Keratinocyte (primary cell): ENCODE data around the gene GMPR2. TPM values are rescaled to one million over a fixed set of nuclear protein-coding genes. Genes with fewer than 3 reads are reported as not detected.

Experiments used
- DNase-seq: peaks from one replicate; pipeline ENCODE4 v3.0.0-alpha.2; 2011; ENCODE audit warnings: low read depth, missing footprints, low spot score
- FAIRE-seq: peaks from 2 replicates; lab custom pipeline; 2011; peaks lifted over from hg19 to GRCh38; lab: Jason Lieb, UNC
- H2AFZ ChIP-seq: 2 replicates; pipeline ENCODE4 v1.6.0; 2012; ENCODE audit warnings: low read length, control low read depth, inconsistent platforms; ENCODE audit not compliant: control insufficient read depth
- H3K27ac ChIP-seq: 2 replicates; pipeline ENCODE4 v1.5.1; 2011; ENCODE audit warnings: low read length; ENCODE audit not compliant: control insufficient read depth, insufficient read depth
- H3K27me3 ChIP-seq: 3 replicates; pipeline ENCODE4 v1.6.0; 2011; ENCODE audit warnings: low read length; ENCODE audit not compliant: control insufficient read depth, insufficient read depth; ENCODE audit errors: extremely low read depth
- H3K36me3 ChIP-seq, 2 experiments: 2 replicates in 1 of 2; 3 replicates in 1 of 2; pipeline ENCODE4 v1.5.1; 2011; ENCODE audit warnings: low read length in 2 of 2, mild to moderate bottlenecking in 1 of 2; ENCODE audit not compliant: control insufficient read depth in 2 of 2, insufficient read depth in 2 of 2; ENCODE audit errors: extremely low read depth in 1 of 2
- H3K4me1 ChIP-seq: 3 replicates; pipeline ENCODE4 v1.5.1; 2011; ENCODE audit warnings: low read length; ENCODE audit not compliant: control insufficient read depth, insufficient read depth; ENCODE audit errors: extremely low read depth
- H3K4me2 ChIP-seq: 3 replicates; pipeline ENCODE4 v1.6.0; 2011; ENCODE audit warnings: low read depth, low read length; ENCODE audit not compliant: control insufficient read depth, insufficient read depth; ENCODE audit errors: extremely low read depth
- H3K4me3 ChIP-seq, 3 experiments: fragments of 200-600 bp in 1 of 3; sonication (generic) in 1 of 3; 2 replicates in 2 of 3; 3 replicates in 1 of 3; pipeline ENCODE4 v1.5.1; 2011 to 2016; ENCODE audit warnings: low read length in 3 of 3, mild to moderate bottlenecking in 3 of 3, control low read depth in 2 of 3, inconsistent platforms in 1 of 3, low read depth in 1 of 3, mixed read lengths in 1 of 3, mixed run types in 1 of 3, moderate library complexity in 1 of 3; ENCODE audit not compliant: control insufficient read depth in 2 of 3, insufficient read depth in 2 of 3; ENCODE audit errors: extremely low read depth in 1 of 3
- H3K79me2 ChIP-seq: 2 replicates; pipeline ENCODE4 v1.6.0; 2012; ENCODE audit warnings: low read length; ENCODE audit not compliant: control insufficient read depth, insufficient read depth
- H3K9ac ChIP-seq: 3 replicates; pipeline ENCODE4 v1.6.0; 2011; ENCODE audit warnings: low read length; ENCODE audit not compliant: control insufficient read depth, insufficient read depth; ENCODE audit errors: extremely low read depth
- H3K9me1 ChIP-seq: 3 replicates; pipeline ENCODE4 v1.6.0; 2011; ENCODE audit warnings: low read length; ENCODE audit not compliant: control insufficient read depth, insufficient read depth; ENCODE audit errors: extremely low read depth
- H3K9me3 ChIP-seq: 2 replicates; pipeline ENCODE4 v1.5.1; 2012; ENCODE audit warnings: low read depth, low read length; ENCODE audit not compliant: control insufficient read depth
- H4K20me1 ChIP-seq: 3 replicates; pipeline ENCODE4 v1.6.0; 2011; ENCODE audit warnings: low read length; ENCODE audit not compliant: control insufficient read depth, insufficient read depth; ENCODE audit errors: extremely low read depth
- EZH2 ChIP-seq: IDR thresholded peaks from one replicate; pipeline ENCODE4 v1.6.1; 2012; ENCODE audit warnings: inconsistent platforms, mild to moderate bottlenecking, low read length, moderate library complexity
- dilution Hi-C: fragments of 300-500 bp; cut with MboI; formaldehyde crosslinking; loops from one replicate; pipeline ENCODE4 v1.7.0; 2020; ENCODE audit warnings: low sequenced_read_pairs; ENCODE audit not compliant: extremely low pct_ligation_motif_present
- polyA plus RNA-seq, 5 experiments: library from polyadenylated mRNA; depleted of rRNA in 3 of 5; stranded (reverse) in 3 of 5; stranded (forward) in 1 of 5; unstranded in 1 of 5; fragments of >200 nt; gene quantifications; 1 replicate in 1 of 5; 2 replicates in 3 of 5; 3 replicates in 1 of 5; pipeline versions ENCODE4 v1.2.1 to v1.2.3, GENCODE V29; 2011 to 2012; ENCODE audit warnings: missing spikeins in 2 of 5, low read depth in 1 of 5, low replicate concordance in 1 of 5
- TF ChIP-seq, protein P1 (sequence below), 3 experiments: IDR thresholded peaks in 1 of 3; conservative IDR thresholded peaks in 1 of 3; optimal IDR thresholded peaks in 1 of 3; 2 replicates in 2 of 3; 3 replicates in 1 of 3; pipeline versions ENCODE3 to v1.5.1; 2011; ENCODE audit warnings: low read length in 3 of 3, mild to moderate bottlenecking in 3 of 3, moderate library complexity in 2 of 3, control low read depth in 1 of 3, inconsistent platforms in 1 of 3; ENCODE audit not compliant: insufficient read depth in 2 of 3; ENCODE audit errors: extremely low read depth in 1 of 3

GMPR2 gene
- polyA plus RNA-seq, 1 donor (not counting 4 experiments of a cell fraction or from before 2014, with no cell fraction given): 84.6 TPM

DNA sequence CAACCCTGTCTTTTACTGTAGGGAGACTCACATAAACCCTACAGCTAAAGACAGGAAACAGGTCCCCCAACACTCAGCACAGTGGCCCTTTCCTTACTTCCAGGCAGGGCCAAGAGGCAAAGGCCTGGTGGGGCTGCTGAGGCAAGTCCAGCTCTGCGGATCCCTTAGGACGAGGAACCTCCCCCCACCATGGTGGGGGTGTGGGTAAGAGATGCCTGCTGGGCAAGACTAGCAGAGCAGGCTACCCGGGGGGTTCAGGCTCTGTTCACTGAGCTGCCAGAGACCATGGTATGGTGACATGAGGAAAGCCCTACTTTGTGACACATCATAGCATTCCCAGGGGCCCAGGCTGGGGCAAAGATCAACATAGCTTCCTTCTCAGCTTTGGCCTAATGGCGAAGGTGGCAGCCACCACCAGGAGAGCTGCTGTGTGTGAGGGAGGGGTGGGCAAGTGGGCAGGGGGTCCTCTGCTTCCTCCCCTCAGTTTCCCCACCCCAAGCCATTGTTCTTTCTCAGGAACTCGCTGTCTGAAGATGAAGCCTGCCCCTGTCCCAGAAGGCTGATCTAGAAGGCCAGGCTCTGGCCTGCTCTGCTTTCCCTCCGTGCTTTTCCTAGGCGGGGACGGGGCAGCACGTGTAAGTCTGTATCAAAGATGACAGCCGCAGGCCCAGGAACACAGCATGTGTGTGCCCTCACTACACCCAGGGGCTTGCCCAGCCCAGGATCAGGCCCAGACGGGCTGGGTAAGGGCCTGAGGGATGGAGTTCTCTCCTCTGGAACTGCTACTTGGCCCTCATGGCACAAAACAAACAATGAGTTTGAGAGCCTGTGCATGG is 19.8 kb downstream of the GMPR2 start:
- H3K9ac ChIP-seq: no peak overlapping the region

DNA sequence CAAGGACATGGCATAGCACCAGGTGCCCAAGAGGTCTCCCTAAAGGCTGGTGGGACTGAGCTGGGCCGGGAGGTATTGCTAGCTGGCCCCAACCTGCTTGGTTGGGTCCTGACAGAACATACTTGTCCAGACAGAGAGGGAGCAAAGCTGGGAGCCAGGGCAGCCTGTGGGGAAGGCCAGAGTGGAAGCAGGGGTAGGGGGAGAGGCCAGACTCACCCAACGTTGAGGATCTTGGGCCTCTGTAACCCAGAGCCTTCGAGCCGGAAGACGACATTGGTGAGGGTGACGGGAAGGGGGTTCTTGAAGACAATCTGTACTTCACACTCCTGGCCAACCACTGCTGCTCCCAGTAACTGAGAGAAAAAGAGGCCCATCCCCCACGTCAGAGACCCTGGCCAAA is 21.2 kb downstream of the GMPR2 start:
- H3K4me1 ChIP-seq: peaks cover 6% of the 10 kb centered on the region
- no peaks in the 10 kb centered on the region for H3K79me2 ChIP-seq
- H3K9me3 ChIP-seq: no peaks in the 10 kb centered on the region
- no peaks in the 10 kb centered on the region for H4K20me1 ChIP-seq
- H3K9me1 ChIP-seq: no peaks in the 10 kb centered on the region
- no peak overlapping the region for H3K9ac ChIP-seq
- no peak for DNase-seq
- H3K4me2 ChIP-seq: no peak overlapping the region
- H3K27ac ChIP-seq: no peak overlapping the region
- no peak for FAIRE-seq
- TF ChIP-seq, protein P1, sequence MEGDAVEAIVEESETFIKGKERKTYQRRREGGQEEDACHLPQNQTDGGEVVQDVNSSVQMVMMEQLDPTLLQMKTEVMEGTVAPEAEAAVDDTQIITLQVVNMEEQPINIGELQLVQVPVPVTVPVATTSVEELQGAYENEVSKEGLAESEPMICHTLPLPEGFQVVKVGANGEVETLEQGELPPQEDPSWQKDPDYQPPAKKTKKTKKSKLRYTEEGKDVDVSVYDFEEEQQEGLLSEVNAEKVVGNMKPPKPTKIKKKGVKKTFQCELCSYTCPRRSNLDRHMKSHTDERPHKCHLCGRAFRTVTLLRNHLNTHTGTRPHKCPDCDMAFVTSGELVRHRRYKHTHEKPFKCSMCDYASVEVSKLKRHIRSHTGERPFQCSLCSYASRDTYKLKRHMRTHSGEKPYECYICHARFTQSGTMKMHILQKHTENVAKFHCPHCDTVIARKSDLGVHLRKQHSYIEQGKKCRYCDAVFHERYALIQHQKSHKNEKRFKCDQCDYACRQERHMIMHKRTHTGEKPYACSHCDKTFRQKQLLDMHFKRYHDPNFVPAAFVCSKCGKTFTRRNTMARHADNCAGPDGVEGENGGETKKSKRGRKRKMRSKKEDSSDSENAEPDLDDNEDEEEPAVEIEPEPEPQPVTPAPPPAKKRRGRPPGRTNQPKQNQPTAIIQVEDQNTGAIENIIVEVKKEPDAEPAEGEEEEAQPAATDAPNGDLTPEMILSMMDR (optimal IDR thresholded peaks at IDR 0.05 in 1 of 3, IDR thresholded peaks at IDR 0.05 in 1 of 3, conservative IDR thresholded peaks at IDR 0.05 in 1 of 3; ENCODE audit: extremely low read depth in 1 of 3, insufficient read depth in 2 of 3, low read length in 3 of 3): no peak
- no peak for TF ChIP-seq EZH2
- dilution Hi-C loops: no loop called here
- H3K36me3 ChIP-seq: peaks cover 22 to 28% of the 10 kb centered on the region in 2 experiments
- no peak overlapping the region for H3K4me3 ChIP-seq
- no peak overlapping the region for H2AFZ ChIP-seq
- no peaks in the 10 kb centered on the region for H3K27me3 ChIP-seq

More for the DNA sequence above, 19.8 kb downstream of the GMPR2 start:
- dilution Hi-C loops: no loop called here
- Histone ChIP-seq H3K27me3 (no peaks in the 10 kb centered on the region), H4K20me1 (no peaks in the 10 kb centered on the region), H2AFZ (no peak overlapping the region), H3K9me3 (no peaks in the 10 kb centered on the region), H3K9me1 (no peaks in the 10 kb centered on the region), H3K4me3 (no peak overlapping the region), H3K79me2 (no peaks in the 10 kb centered on the region), H3K4me1 (no peaks in the 10 kb centered on the region), H3K36me3 (peaks cover 18 to 29% of the 10 kb centered on the region in 2 experiments), H3K27ac (no peak overlapping the region), H3K4me2 (no peak overlapping the region)
- FAIRE-seq (no peak), DNase-seq (no peak)
- TF ChIP-seq, protein P1 (optimal IDR thresholded peaks at IDR 0.05 in 1 of 3, IDR thresholded peaks at IDR 0.05 in 1 of 3, conservative IDR thresholded peaks at IDR 0.05 in 1 of 3; ENCODE audit: extremely low read depth in 1 of 3, insufficient read depth in 2 of 3, low read length in 3 of 3): no peak
- TF ChIP-seq EZH2: no peak
